PC-9 (cell line): Measurements from ENCODE around the gene CNTF. TPM values are rescaled to one million over a fixed set of nuclear protein-coding genes. Genes with fewer than 3 reads are reported as not detected.
A peak's percentile ranks its signal among the peaks of the same experiment; 100 is the strongest.

ENCODE experiments used
- BruUV-seq: library from RNA; stranded (reverse); fragments of 400-500 nt; replicated peaks from 2 replicates; lab custom pipeline; 2021; lab: Mats Ljungman, UMichigan
- CTCF ChIA-PET: fragments of 300-600 bp; sonication (Branson Sonifier 250); formaldehyde crosslinking; loops from one replicate; lab custom pipeline; 2022; ENCODE audit warnings: antibody characterized with exemption; lab: Charles Lee
- POLR2A ChIA-PET: fragments of 300-600 bp; sonication (Branson Sonifier 250); formaldehyde crosslinking; loops from one replicate; lab custom pipeline; 2022; ENCODE audit warnings: antibody characterized with exemption; ENCODE audit not compliant: unreplicated experiment; lab: Charles Lee
- DNase-seq, 2 experiments: peaks; one replicate each; pipeline versions ENCODE4 v3.0.0 to v3.0.0-alpha.2; 2015 to 2022; ENCODE audit warnings: mixed read lengths in 1 of 2
- H2AFZ ChIP-seq: fragments of 200-600 bp; sonication (generic); 2 replicates; pipeline ENCODE4 v1.8.1; 2017; ENCODE audit warnings: antibody characterized with exemption
- H3F3A ChIP-seq: fragments of 200-600 bp; sonication (generic); 2 replicates; pipeline ENCODE4 v1.8.1; 2017; ENCODE audit warnings: antibody characterized with exemption, mild to moderate bottlenecking, low read depth; ENCODE audit not compliant: insufficient read depth
- H3K27ac ChIP-seq: fragments of 200-600 bp; sonication (generic); 2 replicates; pipeline ENCODE4 v1.6.1; 2016; ENCODE audit warnings: mixed run types
- H3K27me3 ChIP-seq: fragments of 200-600 bp; sonication (generic); 2 replicates; pipeline ENCODE4 v1.6.1; 2016; ENCODE audit warnings: low read depth, mixed run types; ENCODE audit not compliant: insufficient read depth
- H3K36me3 ChIP-seq: fragments of 200-600 bp; sonication (generic); 2 replicates; pipeline ENCODE4 v1.6.1; 2016; ENCODE audit warnings: low read depth, mixed run types
- H3K4me1 ChIP-seq: fragments of 200-600 bp; sonication (generic); replicated peaks from 2 replicates; pipeline ENCODE4 v1.6.1; 2016; ENCODE audit warnings: mixed run types; ENCODE audit not compliant: insufficient read depth
- H3K4me2 ChIP-seq: fragments of 200-600 bp; sonication (generic); 2 replicates; pipeline ENCODE4 v1.6.1; 2017; ENCODE audit warnings: mixed run types
- H3K4me3 ChIP-seq: fragments of 200-600 bp; sonication (generic); 2 replicates; pipeline ENCODE4 v1.6.1; 2016; ENCODE audit warnings: mixed run types
- H3K79me2 ChIP-seq: fragments of 200-600 bp; sonication (generic); 2 replicates; pipeline ENCODE4 v1.6.1; 2017; ENCODE audit warnings: low read depth, mixed run types
- H3K9me2 ChIP-seq: fragments of 200-600 bp; sonication (generic); 2 replicates; pipeline ENCODE4 v1.8.1; 2017; ENCODE audit warnings: mild to moderate bottlenecking; ENCODE audit not compliant: insufficient read depth
- H3K9me3 ChIP-seq: fragments of 200-600 bp; sonication (generic); 2 replicates; pipeline ENCODE4 v1.8.1; 2016; ENCODE audit warnings: low read depth; ENCODE audit not compliant: insufficient read depth
- H4K20me1 ChIP-seq: fragments of 200-600 bp; sonication (generic); 2 replicates; pipeline ENCODE4 v1.8.1; 2017; ENCODE audit not compliant: insufficient read depth
- EZH2 ChIP-seq: fragments of 200-600 bp; sonication (generic); IDR thresholded peaks from 2 replicates; pipeline ENCODE4 v1.8.0; 2017; ENCODE audit warnings: antibody characterized with exemption, low read depth
- intact Hi-C: fragments of 100-400 bp; cut with micrococcal nuclease; formaldehyde crosslinking; loops from one replicate; pipeline ENCODE4 v1.10.0; 2022; ENCODE audit not compliant: unreplicated experiment
- total RNA-seq: library from RNA; stranded (reverse); gene quantifications from 2 replicates; pipeline ENCODE4 v1.2.3, GENCODE V29; 2021
- TF ChIP-seq, protein P1 (sequence below): fragments of 200-600 bp; sonication (generic); conservative IDR thresholded peaks from 2 replicates; pipeline ENCODE4 v1.6.1; 2017; ENCODE audit warnings: mixed run types, antibody characterized with exemption, mild to moderate bottlenecking, moderate library complexity

The CNTF gene
- total RNA-seq, 1 experiment from 2014 or later, result 3.4 TPM

DNA sequence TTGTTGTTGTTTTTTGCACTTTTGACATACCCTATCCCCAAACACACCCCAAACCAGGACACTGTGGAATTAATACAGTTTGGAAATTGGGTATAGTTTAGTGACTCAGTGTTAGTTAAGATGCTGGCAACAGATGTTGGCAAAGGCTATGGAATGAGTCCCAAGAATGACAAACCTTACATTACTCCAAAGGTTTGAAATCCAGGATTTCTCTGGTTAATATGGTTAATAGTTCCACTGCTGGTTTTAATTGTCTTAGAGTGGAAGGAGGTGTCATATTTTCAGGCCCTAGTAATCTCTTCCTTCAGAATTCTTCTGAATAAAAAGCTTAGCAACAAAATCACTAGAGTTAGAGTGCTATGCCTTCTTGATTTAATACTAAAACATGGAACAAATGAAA, 47.6 kb upstream of the CNTF start:
- no peaks in the 10 kb centered on the region for H3K27me3 ChIP-seq
- no TSS peak for BruUV-seq

DNA sequence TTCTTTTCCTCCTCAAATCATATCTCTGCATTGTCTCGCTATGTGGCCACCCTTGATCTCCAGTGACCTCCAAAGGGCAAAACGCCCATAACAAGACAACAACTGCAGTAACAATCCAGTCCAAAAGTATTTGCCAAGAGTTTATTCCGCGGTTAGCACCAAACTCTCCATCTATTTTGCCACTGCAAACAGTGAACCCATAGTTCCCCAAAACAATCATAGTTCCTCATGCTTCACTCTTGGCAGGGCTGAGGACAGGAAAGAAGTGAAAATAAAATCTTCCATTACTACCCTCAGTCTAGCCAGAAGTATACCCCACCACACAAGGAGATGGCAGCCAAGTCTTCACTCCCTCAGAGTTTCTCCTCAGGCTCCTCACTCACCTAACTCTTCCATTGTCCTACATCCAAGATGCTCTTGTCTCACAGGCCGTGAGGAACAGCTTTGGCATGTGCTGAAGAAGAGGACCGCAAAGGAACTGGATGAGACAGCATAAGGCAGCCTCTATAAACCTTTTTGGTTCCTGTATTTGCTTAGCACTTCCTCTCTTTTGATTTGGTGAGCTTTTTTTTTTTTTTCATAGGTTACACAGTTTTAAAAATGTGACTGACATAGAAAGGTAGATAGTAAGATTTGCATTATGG, 47.0 kb upstream of the CNTF start, which contains the start of gene LPXN:
Gene LPXN, minus strand, starts transcription at position 480 of the 644 bp plus-strand sequence. Its CDS starts 84 bp downstream, at position 396.
- H3K9me3 ChIP-seq, result 0 out of 2 replicates have a peak, but pooled peaks cover 5% of the 10 kb centered on the region
- H3K27ac ChIP-seq, result peak within 1 kb of the TSS; percentile 97
- intact Hi-C loops, result loop anchor here (2.0 to 5.0 kb wide), 3 partner anchors 213 to 977 kb away; no protein-coding TSS in a partner anchor
- ChIA-PET POLR2A (no interaction called here), CTCF (no interaction called here)
- peaks cover 5% of the 10 kb centered on the region for H4K20me1 ChIP-seq
- TF ChIP-seq, protein P1, sequence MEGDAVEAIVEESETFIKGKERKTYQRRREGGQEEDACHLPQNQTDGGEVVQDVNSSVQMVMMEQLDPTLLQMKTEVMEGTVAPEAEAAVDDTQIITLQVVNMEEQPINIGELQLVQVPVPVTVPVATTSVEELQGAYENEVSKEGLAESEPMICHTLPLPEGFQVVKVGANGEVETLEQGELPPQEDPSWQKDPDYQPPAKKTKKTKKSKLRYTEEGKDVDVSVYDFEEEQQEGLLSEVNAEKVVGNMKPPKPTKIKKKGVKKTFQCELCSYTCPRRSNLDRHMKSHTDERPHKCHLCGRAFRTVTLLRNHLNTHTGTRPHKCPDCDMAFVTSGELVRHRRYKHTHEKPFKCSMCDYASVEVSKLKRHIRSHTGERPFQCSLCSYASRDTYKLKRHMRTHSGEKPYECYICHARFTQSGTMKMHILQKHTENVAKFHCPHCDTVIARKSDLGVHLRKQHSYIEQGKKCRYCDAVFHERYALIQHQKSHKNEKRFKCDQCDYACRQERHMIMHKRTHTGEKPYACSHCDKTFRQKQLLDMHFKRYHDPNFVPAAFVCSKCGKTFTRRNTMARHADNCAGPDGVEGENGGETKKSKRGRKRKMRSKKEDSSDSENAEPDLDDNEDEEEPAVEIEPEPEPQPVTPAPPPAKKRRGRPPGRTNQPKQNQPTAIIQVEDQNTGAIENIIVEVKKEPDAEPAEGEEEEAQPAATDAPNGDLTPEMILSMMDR, result no peak
- no peak for TF ChIP-seq EZH2
- peaks cover 50% of the 10 kb centered on the region for H3K4me1 ChIP-seq
- DNase-seq, result no peak
- peaks cover 37% of the 10 kb centered on the region for H3K79me2 ChIP-seq
- no TSS peak for BruUV-seq
- H3K36me3 ChIP-seq, result no peaks in the 10 kb centered on the region
- H3K9me2 ChIP-seq, result no peaks in the 10 kb centered on the region
- H3K4me3 ChIP-seq, result peak within 1 kb of the TSS; percentile 78
- H3K4me2 ChIP-seq, result peak within 1 kb of the TSS; percentile 86
- no peaks in the 10 kb centered on the region for H3K27me3 ChIP-seq
- no peak within 1 kb of the TSS for H2AFZ ChIP-seq
- peaks cover 69% of the 10 kb centered on the region for H3F3A ChIP-seq

More for the DNA sequence above, 47.6 kb upstream of the CNTF start:
- CTCF ChIA-PET, result no interaction called here
- peak overlapping the region; percentile 86 for H3K4me2 ChIP-seq
- DNase-seq, result no peak
- TF ChIP-seq, protein P1, result no peak
- TF ChIP-seq EZH2, result no peak
- H3K27ac ChIP-seq, result peak overlapping the region; percentile 92
- 0 out of 2 replicates have a peak, but pooled peaks cover 5% of the 10 kb centered on the region for H3K9me3 ChIP-seq
- H3K9me2 ChIP-seq, result no peaks in the 10 kb centered on the region
- H3K36me3 ChIP-seq, result no peaks in the 10 kb centered on the region
- H3K79me2 ChIP-seq, result peaks cover 31% of the 10 kb centered on the region
- peaks cover 48% of the 10 kb centered on the region for H3K4me1 ChIP-seq
- no peak overlapping the region for H3K4me3 ChIP-seq
- intact Hi-C loops, result loop anchor here (5.0 kb wide), 2 partner anchors 327 to 977 kb away; no protein-coding TSS in a partner anchor
- peaks cover 66% of the 10 kb centered on the region for H3F3A ChIP-seq
- no peak overlapping the region for H2AFZ ChIP-seq
- no peaks in the 10 kb centered on the region; the same call in 1 of the 2 replicates for H4K20me1 ChIP-seq
- POLR2A ChIA-PET, result no interaction called here

DNA sequence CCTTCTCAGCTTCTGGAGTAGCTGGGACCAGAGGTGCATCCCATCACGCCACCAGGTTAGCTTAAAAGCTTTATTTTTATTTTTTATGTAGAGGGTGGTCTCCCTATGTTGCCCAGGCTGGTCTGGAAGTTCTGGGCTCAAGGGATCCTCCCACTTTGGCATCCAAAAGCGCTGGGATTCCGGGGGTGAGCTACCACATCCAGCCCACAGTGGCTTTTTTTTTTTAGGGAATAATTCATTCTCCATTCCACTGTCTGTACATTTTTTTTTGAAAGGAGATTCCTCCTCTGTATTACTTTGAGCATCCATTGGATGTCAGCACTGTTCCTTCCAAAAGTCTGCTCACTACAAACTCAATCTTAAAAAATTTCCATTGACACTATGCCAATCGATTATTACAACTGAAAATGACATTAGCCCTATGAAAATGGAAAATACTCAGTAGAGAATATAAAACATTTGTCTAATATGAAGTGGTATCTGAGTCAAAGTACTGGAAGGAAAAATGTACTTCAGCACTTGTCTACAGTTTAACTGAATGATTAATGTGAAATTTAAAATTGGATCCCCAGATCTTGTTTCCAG, 45.5 kb upstream of the CNTF start:
- intact Hi-C loops, result loop anchor here (2.0 to 5.0 kb wide), 3 partner anchors 212 to 975 kb away; no protein-coding TSS in a partner anchor
- Histone ChIP-seq H3K27me3 (no peaks in the 10 kb centered on the region), H3K4me1 (peaks cover 65% of the 10 kb centered on the region), H3K4me3 (peak overlapping the region; percentile 78), H4K20me1 (peaks cover 17% of the 10 kb centered on the region), H3K27ac (peak overlapping the region; percentile 97), H3K4me2 (peak overlapping the region; percentile 86), H3K36me3 (peaks cover 7% of the 10 kb centered on the region; the same call in 1 of the 2 replicates), H3K9me2 (no peaks in the 10 kb centered on the region), H3K9me3 (no peaks in the 10 kb centered on the region), H2AFZ (peak overlapping the region; percentile 85; the same call in 1 of the 2 replicates), H3F3A (peaks cover 69% of the 10 kb centered on the region), H3K79me2 (peaks cover 52% of the 10 kb centered on the region)
- BruUV-seq, result no TSS peak
- DNase-seq, result peak in 1 of 2 experiments; percentile 43
- TF ChIP-seq EZH2, result no peak
- TF ChIP-seq, protein P1, result peak; percentile 69
- POLR2A ChIA-PET, result interaction anchor here (0.6 kb wide), 2 partner anchors 49 to 825 kb away, joined by 5 to 7 read pairs; partner anchors contain the start of gene BTBD18
- CTCF ChIA-PET, result interaction anchor here (0.6 to 1.1 kb wide), 6 partner anchors 9 to 1725 kb away, joined by 3 read pairs; no protein-coding TSS in a partner anchor
